ENCODE measurements around the gene DNAJC18.

DNA sequence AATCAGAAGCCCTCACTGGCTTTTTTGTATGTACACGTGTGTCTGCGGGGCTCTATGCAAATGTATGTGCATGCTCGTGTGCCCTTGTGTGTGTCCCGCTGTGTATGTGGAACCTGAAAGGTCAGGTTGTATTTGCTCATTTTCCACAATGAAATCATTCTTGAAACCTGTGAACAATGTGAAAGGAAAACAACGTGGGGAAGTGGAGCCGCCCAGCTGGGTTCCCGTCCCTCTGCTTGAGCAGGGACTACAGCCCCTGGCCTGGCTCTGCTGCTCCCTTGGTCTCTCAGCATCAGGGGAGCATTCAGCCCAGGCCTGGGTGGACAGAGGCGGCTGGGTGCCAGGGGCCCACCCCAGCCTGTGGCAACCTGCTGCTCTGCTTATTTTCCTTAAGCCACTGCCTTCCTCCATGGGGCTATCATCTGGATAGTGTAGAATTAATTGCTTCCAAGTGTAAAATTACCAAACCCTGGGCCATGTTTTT lies 20.2 kb upstream of the DNAJC18 start:
- TF ChIP-seq CTCF (IDR thresholded peaks at IDR 0.05; ENCODE audit: poor library complexity) (no peak), EZH2 (IDR thresholded peaks at IDR 0.05; ENCODE audit: borderline replicate concordance) (no peak)

All from hepatocyte (in vitro differentiated cells).